ENCODE results near the gene MAML3.

DNA sequence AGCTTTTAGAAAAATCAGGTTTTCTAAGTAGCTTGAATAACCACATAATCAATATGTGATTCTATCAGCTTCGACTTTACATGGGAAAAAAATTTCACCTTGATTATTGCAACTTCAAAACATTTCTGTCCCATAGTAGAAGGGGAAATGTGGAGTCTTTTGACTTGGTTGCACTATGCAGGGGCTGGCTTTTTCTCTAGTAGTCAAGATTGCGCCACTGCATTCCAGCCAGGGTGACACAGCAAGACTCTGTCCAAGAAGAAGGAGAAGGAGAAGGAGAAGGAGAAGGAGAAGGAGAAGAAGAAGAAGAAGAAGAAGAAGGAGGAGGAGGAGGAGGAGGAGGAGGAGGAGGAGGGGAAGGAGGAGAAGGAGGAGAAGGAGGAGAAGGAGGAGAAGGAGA lies 84.9 kb downstream of the MAML3 start:
- TF ChIP-seq, protein P1, sequence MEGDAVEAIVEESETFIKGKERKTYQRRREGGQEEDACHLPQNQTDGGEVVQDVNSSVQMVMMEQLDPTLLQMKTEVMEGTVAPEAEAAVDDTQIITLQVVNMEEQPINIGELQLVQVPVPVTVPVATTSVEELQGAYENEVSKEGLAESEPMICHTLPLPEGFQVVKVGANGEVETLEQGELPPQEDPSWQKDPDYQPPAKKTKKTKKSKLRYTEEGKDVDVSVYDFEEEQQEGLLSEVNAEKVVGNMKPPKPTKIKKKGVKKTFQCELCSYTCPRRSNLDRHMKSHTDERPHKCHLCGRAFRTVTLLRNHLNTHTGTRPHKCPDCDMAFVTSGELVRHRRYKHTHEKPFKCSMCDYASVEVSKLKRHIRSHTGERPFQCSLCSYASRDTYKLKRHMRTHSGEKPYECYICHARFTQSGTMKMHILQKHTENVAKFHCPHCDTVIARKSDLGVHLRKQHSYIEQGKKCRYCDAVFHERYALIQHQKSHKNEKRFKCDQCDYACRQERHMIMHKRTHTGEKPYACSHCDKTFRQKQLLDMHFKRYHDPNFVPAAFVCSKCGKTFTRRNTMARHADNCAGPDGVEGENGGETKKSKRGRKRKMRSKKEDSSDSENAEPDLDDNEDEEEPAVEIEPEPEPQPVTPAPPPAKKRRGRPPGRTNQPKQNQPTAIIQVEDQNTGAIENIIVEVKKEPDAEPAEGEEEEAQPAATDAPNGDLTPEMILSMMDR (IDR thresholded peaks at IDR 0.05): no peak
- TF ChIP-seq POLR2A (IDR thresholded peaks at IDR 0.05): no peak

All from lower leg skin (tissue), 3 donors.